HEK293 (cell line): ENCODE results near the gene IL4I1.
A peak's percentile ranks its signal among the peaks of the same experiment; 100 is the strongest.

Experiments used
- CTCF ChIP-seq: fragments of 450-650 bp; formaldehyde crosslinking; IDR thresholded peaks from 2 replicates; pipeline ENCODE4 v1.5.1; 2016; ENCODE audit warnings: missing biosample characterization, missing genetic modification characterization
- FEZF1 ChIP-seq: fragments of 450-650 bp; formaldehyde crosslinking; IDR thresholded peaks from 2 replicates; pipeline ENCODE4 v1.5.1; 2016; ENCODE audit warnings: missing biosample characterization, missing genetic modification characterization
- IKZF3 ChIP-seq: fragments of 450-650 bp; IDR thresholded peaks from 2 replicates; pipeline ENCODE4 v1.5.0; 2018; ENCODE audit warnings: missing biosample characterization, mild to moderate bottlenecking, missing genetic modification characterization, moderate library complexity
- KLF7 ChIP-seq: fragments of 450-650 bp; formaldehyde crosslinking; IDR thresholded peaks from 2 replicates; pipeline ENCODE4 v1.5.1; 2016; ENCODE audit warnings: missing biosample characterization, missing genetic modification characterization, borderline replicate concordance
- OVOL3 ChIP-seq: fragments of 450-650 bp; formaldehyde crosslinking; IDR thresholded peaks from 2 replicates; pipeline ENCODE4 v1.5.1; 2016; ENCODE audit warnings: missing biosample characterization, missing genetic modification characterization
- PRDM1 ChIP-seq: fragments of 450-650 bp; formaldehyde crosslinking; IDR thresholded peaks from 2 replicates; pipeline ENCODE4; 2016; ENCODE audit warnings: missing biosample characterization, missing genetic modification characterization
- PRDM10 ChIP-seq: fragments of 450-650 bp; formaldehyde crosslinking; IDR thresholded peaks from 2 replicates; pipeline ENCODE4 v1.5.1; 2016; ENCODE audit warnings: missing biosample characterization, missing genetic modification characterization
- SP3 ChIP-seq: fragments of 450-650 bp; formaldehyde crosslinking; IDR thresholded peaks from 2 replicates; pipeline ENCODE4 v1.5.1; 2016; ENCODE audit warnings: missing biosample characterization, missing genetic modification characterization
- YY2 ChIP-seq: fragments of 450-650 bp; formaldehyde crosslinking; IDR thresholded peaks from 2 replicates; pipeline ENCODE4 v1.5.1; 2016; ENCODE audit warnings: missing biosample characterization, missing genetic modification characterization
- ZBTB10 ChIP-seq: fragments of 450-650 bp; formaldehyde crosslinking; IDR thresholded peaks from 2 replicates; pipeline ENCODE4 v1.5.1; 2016; ENCODE audit warnings: missing biosample characterization, missing genetic modification characterization
- ZNF248 ChIP-seq: fragments of 450-650 bp; formaldehyde crosslinking; IDR thresholded peaks from 2 replicates; pipeline ENCODE4 v1.5.1; 2017; ENCODE audit warnings: missing biosample characterization, missing genetic modification characterization
- ZNF404 ChIP-seq: fragments of 450-650 bp; formaldehyde crosslinking; IDR thresholded peaks from 2 replicates; pipeline ENCODE4 v1.5.1; 2017; ENCODE audit warnings: missing biosample characterization, missing genetic modification characterization
- ZNF48 ChIP-seq: fragments of 450-650 bp; formaldehyde crosslinking; IDR thresholded peaks from 2 replicates; pipeline ENCODE4 v1.5.1; 2016; ENCODE audit warnings: missing biosample characterization, missing genetic modification characterization
- ZNF529 ChIP-seq: fragments of 450-650 bp; formaldehyde crosslinking; IDR thresholded peaks from 2 replicates; pipeline ENCODE4 v1.5.1; 2017; ENCODE audit warnings: missing genetic modification characterization, missing biosample characterization; ENCODE audit not compliant: insufficient replicate concordance
- ZNF596 ChIP-seq: fragments of 450-650 bp; IDR thresholded peaks from 2 replicates; pipeline ENCODE4 v1.5.0; 2018; ENCODE audit warnings: missing biosample characterization, mild to moderate bottlenecking, missing genetic modification characterization, moderate library complexity
- ZNF610 ChIP-seq: fragments of 450-650 bp; formaldehyde crosslinking; IDR thresholded peaks from 2 replicates; pipeline ENCODE4 v1.5.1; 2016; ENCODE audit warnings: missing biosample characterization, missing genetic modification characterization, borderline replicate concordance
- ZNF624 ChIP-seq: fragments of 450-650 bp; formaldehyde crosslinking; IDR thresholded peaks from 2 replicates; pipeline ENCODE4 v1.5.1; 2017; ENCODE audit warnings: missing biosample characterization, missing genetic modification characterization
- ZNF629 ChIP-seq: fragments of 450-650 bp; formaldehyde crosslinking; IDR thresholded peaks from 2 replicates; pipeline ENCODE4 v1.5.1; 2017; ENCODE audit warnings: missing biosample characterization, missing genetic modification characterization
- ZNF654 ChIP-seq: fragments of 450-650 bp; formaldehyde crosslinking; IDR thresholded peaks from 2 replicates; pipeline ENCODE4 v1.5.1; 2016; ENCODE audit warnings: low read depth, missing biosample characterization, missing genetic modification characterization
- ZNF76 ChIP-seq: fragments of 450-650 bp; formaldehyde crosslinking; IDR thresholded peaks from 2 replicates; pipeline ENCODE4; 2016; ENCODE audit warnings: low read depth, missing biosample characterization, missing genetic modification characterization, borderline replicate concordance
- ZNF776 ChIP-seq: fragments of 450-650 bp; formaldehyde crosslinking; IDR thresholded peaks from 2 replicates; pipeline ENCODE4 v1.5.0; 2017; ENCODE audit warnings: missing biosample characterization, missing genetic modification characterization, borderline replicate concordance
- ZNF791 ChIP-seq: fragments of 450-650 bp; formaldehyde crosslinking; IDR thresholded peaks from 2 replicates; pipeline ENCODE4 v1.5.1; 2016; ENCODE audit warnings: missing biosample characterization, missing genetic modification characterization
- ZNF830 ChIP-seq: fragments of 450-650 bp; IDR thresholded peaks from 2 replicates; pipeline ENCODE4 v1.5.0; 2018; ENCODE audit warnings: missing biosample characterization, missing genetic modification characterization, low read depth, mild to moderate bottlenecking, moderate library complexity
- TF ChIP-seq, protein P1 (sequence below): fragments of 450-650 bp; formaldehyde crosslinking; IDR thresholded peaks from 2 replicates; pipeline ENCODE4 v1.5.1; 2017; ENCODE audit warnings: missing biosample characterization, missing genetic modification characterization
- TF ChIP-seq, protein P2 (sequence below): fragments of 450-650 bp; formaldehyde crosslinking; IDR thresholded peaks from 2 replicates; pipeline ENCODE4 v1.5.1; 2016; ENCODE audit warnings: missing biosample characterization, missing genetic modification characterization
- TF ChIP-seq, protein P3 (sequence below): fragments of 450-650 bp; formaldehyde crosslinking; IDR thresholded peaks from 2 replicates; pipeline ENCODE4 v1.5.1; 2016; ENCODE audit warnings: missing biosample characterization, missing genetic modification characterization

IL4I1 gene

DNA sequence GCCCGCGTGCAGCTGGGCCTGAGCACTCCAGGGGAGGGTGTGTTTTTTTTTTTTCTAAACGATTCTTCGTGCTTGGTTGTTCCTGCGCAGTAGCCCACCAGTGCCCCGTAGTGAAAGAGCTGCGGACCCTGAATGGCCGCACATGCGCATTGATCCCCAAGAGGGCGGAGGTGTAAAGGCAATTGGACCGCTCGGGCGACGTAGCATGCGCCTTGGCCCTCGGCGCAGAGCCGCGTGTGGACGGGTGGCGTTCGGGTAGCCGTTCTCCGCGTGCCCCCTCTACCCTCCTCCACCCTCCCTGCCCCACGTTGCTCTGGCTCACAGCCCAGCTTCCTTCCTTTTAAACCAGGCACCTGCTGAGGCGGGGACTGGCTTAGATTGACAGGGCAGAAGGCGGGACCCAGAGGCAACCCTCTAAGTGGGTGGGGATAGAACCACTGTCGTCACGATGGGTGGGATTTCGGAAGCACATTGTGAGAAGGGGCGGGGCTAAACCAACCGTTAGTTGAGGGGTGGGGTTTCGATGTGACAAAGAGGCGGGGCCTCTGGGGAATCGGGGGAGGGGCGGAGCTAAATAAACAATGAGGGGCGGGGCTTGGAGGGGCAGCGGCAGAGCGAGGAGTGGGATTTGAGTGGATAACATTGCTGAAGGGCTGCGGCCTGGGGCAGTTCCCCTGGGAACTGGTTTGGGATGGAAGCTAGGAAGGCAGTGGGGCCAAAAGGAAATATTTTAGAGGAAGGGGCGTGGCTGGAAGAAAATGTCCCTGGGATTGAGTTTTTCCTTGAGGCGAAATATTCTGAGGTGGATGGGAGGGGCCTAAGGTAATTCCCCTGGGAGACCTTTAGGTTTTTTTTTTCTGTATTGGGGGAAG, 33.2 kb upstream of the IL4I1 start (continued):
- TF ChIP-seq PRDM10 (tag by site-specific recombination): peak; percentile 44; the same call in 1 of the 2 replicates
- TF ChIP-seq OVOL3 (tag by site-specific recombination): peak; percentile 30; the same call in 1 of the 2 replicates
- TF ChIP-seq ZNF629 (tag by site-specific recombination): peak; percentile 64
- no peak for TF ChIP-seq ZNF248
- TF ChIP-seq ZNF610: peak; percentile 34
- TF ChIP-seq IKZF3 (tag by site-specific recombination): no peak
- no peak for TF ChIP-seq ZNF529
- no peak for TF ChIP-seq YY2
- TF ChIP-seq ZNF48 (tag by site-specific recombination): no peak
- TF ChIP-seq, protein P1, sequence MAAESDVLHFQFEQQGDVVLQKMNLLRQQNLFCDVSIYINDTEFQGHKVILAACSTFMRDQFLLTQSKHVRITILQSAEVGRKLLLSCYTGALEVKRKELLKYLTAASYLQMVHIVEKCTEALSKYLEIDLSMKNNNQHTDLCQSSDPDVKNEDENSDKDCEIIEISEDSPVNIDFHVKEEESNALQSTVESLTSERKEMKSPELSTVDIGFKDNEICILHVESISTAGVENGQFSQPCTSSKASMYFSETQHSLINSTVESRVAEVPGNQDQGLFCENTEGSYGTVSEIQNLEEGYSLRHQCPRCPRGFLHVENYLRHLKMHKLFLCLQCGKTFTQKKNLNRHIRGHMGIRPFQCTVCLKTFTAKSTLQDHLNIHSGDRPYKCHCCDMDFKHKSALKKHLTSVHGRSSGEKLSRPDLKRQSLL (tag by site-specific recombination): no peak
- TF ChIP-seq FEZF1 (tag by site-specific recombination): no peak
- TF ChIP-seq ZNF596 (tag by site-specific recombination): no peak
- no peak for TF ChIP-seq PRDM1
- TF ChIP-seq, protein P2, sequence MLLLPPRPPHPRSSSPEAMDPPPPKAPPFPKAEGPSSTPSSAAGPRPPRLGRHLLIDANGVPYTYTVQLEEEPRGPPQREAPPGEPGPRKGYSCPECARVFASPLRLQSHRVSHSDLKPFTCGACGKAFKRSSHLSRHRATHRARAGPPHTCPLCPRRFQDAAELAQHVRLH: peak; percentile 85
- no peak for TF ChIP-seq ZNF830 (tag by site-specific recombination)
- 0 out of 2 replicates have a peak, but pooled peaks have one; percentile 3 for TF ChIP-seq ZNF404 (tag by site-specific recombination)
- TF ChIP-seq ZBTB10: no peak
- 0 out of 2 replicates have a peak, but pooled peaks have one; percentile 15 for TF ChIP-seq ZNF76 (tag by site-specific recombination)
- TF ChIP-seq ZNF624: no peak
- no peak for TF ChIP-seq ZNF776 (tag by site-specific recombination)
- peak; percentile 82 for TF ChIP-seq SP3 (tag by site-specific recombination)
- TF ChIP-seq KLF7 (tag by site-specific recombination): no peak; the same call in 1 of the 2 replicates
- no peak for TF ChIP-seq ZNF791 (tag by site-specific recombination)
- no peak for TF ChIP-seq CTCF (tag by site-specific recombination)
- TF ChIP-seq, protein P3, sequence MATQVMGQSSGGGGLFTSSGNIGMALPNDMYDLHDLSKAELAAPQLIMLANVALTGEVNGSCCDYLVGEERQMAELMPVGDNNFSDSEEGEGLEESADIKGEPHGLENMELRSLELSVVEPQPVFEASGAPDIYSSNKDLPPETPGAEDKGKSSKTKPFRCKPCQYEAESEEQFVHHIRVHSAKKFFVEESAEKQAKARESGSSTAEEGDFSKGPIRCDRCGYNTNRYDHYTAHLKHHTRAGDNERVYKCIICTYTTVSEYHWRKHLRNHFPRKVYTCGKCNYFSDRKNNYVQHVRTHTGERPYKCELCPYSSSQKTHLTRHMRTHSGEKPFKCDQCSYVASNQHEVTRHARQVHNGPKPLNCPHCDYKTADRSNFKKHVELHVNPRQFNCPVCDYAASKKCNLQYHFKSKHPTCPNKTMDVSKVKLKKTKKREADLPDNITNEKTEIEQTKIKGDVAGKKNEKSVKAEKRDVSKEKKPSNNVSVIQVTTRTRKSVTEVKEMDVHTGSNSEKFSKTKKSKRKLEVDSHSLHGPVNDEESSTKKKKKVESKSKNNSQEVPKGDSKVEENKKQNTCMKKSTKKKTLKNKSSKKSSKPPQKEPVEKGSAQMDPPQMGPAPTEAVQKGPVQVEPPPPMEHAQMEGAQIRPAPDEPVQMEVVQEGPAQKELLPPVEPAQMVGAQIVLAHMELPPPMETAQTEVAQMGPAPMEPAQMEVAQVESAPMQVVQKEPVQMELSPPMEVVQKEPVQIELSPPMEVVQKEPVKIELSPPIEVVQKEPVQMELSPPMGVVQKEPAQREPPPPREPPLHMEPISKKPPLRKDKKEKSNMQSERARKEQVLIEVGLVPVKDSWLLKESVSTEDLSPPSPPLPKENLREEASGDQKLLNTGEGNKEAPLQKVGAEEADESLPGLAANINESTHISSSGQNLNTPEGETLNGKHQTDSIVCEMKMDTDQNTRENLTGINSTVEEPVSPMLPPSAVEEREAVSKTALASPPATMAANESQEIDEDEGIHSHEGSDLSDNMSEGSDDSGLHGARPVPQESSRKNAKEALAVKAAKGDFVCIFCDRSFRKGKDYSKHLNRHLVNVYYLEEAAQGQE (tag by site-specific recombination): no peak
- TF ChIP-seq ZNF654 (tag by site-specific recombination): no peak
